IPS-18a (cell line): ENCODE data around the gene PLAAT4.
"Not testable (repeated sequence)": the region's sequence is repeated elsewhere in the genome, so short reads cannot be mapped to it uniquely, and the experiment has no call there.

Experiments used
- H3K27ac ChIP-seq: one replicate; pipeline ENCODE4 v1.5.1; 2013; ENCODE audit warnings: low read length
- H3K27me3 ChIP-seq: one replicate; pipeline ENCODE4 v1.6.1; 2013; ENCODE audit warnings: mild to moderate bottlenecking, low read length; ENCODE audit not compliant: control insufficient read depth, insufficient read depth
- H3K36me3 ChIP-seq: one replicate; pipeline ENCODE4 v1.6.1; 2013; ENCODE audit warnings: low read depth, low read length; ENCODE audit not compliant: control insufficient read depth
- H3K4me1 ChIP-seq: one replicate; pipeline ENCODE4 v1.6.1; 2013; ENCODE audit warnings: low read depth, low read length; ENCODE audit not compliant: control insufficient read depth
- H3K4me3 ChIP-seq: one replicate; pipeline ENCODE4 v1.5.1; 2013; ENCODE audit warnings: low read length
- H3K9ac ChIP-seq: one replicate; pipeline ENCODE4 v1.6.1; 2013; ENCODE audit warnings: mild to moderate bottlenecking, low read length, moderate library complexity
- H3K9me3 ChIP-seq: one replicate; pipeline ENCODE4 v1.6.1; 2013; ENCODE audit warnings: low read depth, low read length; ENCODE audit not compliant: control insufficient read depth

The PLAAT4 gene

DNA sequence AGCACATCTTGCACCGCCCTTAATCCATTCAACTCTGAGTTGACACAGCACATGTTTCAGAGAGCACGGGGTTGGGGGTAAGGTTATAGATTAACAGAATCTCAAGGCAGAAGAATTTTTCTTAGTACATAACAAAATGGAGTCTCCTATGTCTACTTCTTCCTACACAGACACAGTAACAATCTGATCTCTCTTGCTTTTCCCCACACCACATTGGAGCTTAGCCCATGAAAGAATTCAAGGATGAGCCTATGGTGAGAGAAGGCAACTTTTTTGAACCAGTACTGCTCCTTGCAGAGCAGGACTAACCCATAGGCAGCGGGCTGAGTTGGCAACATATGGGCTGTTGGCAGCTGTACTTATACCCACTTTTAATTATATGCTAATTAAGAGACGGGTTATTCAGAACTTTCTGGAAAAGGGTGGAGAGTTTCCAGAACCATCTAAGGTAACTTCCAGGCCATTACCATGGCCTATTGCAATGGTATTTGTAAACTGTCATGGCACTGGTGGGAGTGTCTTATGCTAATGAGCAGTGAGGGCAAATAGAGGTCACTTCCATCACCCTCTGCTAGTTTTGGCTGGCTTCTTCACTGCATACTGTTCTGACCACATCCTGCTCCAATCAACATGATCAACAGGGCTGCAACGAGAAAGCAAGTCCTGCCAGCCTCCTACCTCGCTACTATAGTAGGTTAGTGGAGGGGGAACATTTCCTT lies 5.4 kb upstream of the PLAAT4 start:
- Histone ChIP-seq H3K4me3 (peak overlapping the region; percentile 31), H3K4me1 (peaks cover 45% of the 10 kb centered on the region)
- not testable (repeated sequence) for H3K27ac ChIP-seq, H3K9ac ChIP-seq, H3K9me3 ChIP-seq, H3K27me3 ChIP-seq, H3K36me3 ChIP-seq

DNA sequence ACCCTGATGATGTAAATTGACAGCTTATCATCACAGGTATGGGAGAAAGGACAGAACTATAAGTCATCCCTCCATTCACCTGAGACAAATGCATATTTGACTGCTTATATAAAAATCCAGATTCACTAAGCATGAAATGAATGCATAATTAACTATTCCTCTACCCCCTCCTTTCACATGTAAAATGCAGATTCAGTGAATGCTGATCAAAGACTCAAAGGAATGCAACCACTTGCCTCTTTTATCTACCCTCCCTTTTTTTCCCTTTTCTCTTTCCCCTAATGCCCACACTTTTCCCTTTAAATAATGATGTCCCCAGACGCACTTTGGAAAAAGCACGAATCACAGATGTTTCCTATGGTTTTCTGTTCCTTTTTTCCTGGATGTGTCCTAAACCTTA lies 4.5 kb upstream of the PLAAT4 start:
- H3K36me3 ChIP-seq, result no peaks in the 10 kb centered on the region
- no peak overlapping the region for H3K9ac ChIP-seq
- no peaks in the 10 kb centered on the region for H3K9me3 ChIP-seq
- no peaks in the 10 kb centered on the region for H3K27me3 ChIP-seq
- H3K4me3 ChIP-seq, result peak overlapping the region; percentile 31
- H3K4me1 ChIP-seq, result peaks cover 45% of the 10 kb centered on the region
- no peak overlapping the region for H3K27ac ChIP-seq

- Histone ChIP-seq H3K27me3 (no peaks in the 10 kb centered on the region), H3K27ac (no peak overlapping the region), H3K9me3 (no peaks in the 10 kb centered on the region), H3K9ac (no peak overlapping the region), H3K4me1 (peaks cover 38% of the 10 kb centered on the region), H3K4me3 (no peak overlapping the region), H3K36me3 (no peaks in the 10 kb centered on the region)
These were observed 3.7 kb upstream of the PLAAT4 start for GRCh38 chr11:63532799-63533475.

GRCh38 chr11:63534076-63534475 lies 2.5 kb upstream of the PLAAT4 start:
- H3K4me3 ChIP-seq, result no peak overlapping the region
- no peak overlapping the region for H3K9ac ChIP-seq
- no peaks in the 10 kb centered on the region for H3K9me3 ChIP-seq
- H3K36me3 ChIP-seq, result no peaks in the 10 kb centered on the region
- peaks cover 34% of the 10 kb centered on the region for H3K4me1 ChIP-seq
- H3K27me3 ChIP-seq, result no peaks in the 10 kb centered on the region
- H3K27ac ChIP-seq, result no peak overlapping the region

DNA sequence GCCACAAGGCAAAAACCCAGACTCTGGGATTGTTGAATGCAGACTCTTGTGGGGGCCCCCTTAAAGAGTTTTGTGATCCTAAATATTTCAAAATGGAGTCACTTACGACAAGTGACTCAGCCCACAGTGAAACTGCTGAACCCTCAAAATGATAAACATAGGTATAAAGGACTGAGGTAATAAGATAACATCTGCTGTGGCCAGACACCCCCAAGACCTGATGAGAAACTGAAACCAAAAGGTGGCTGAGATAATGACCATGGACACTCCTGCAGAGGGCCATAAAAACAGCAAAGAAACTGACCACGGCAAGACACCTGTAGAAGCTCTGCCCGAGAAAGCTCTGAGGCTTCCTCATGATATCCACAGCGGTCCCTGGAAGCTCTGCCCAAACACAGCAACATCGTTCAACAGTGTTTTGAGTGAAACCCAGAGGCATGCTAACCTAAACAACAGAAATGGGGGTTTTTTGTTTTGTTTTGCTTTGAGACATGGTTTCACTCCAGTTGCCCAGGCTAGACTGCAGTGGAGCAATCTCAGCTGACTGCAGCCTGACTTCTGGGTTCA lies 1.6 kb upstream of the PLAAT4 start:
- Histone ChIP-seq H3K27me3 (no peaks in the 10 kb centered on the region), H3K4me3 (no peak overlapping the region), H3K27ac (no peak overlapping the region), H3K36me3 (no peaks in the 10 kb centered on the region), H3K4me1 (peaks cover 30% of the 10 kb centered on the region), H3K9me3 (no peaks in the 10 kb centered on the region), H3K9ac (no peak overlapping the region)

DNA sequence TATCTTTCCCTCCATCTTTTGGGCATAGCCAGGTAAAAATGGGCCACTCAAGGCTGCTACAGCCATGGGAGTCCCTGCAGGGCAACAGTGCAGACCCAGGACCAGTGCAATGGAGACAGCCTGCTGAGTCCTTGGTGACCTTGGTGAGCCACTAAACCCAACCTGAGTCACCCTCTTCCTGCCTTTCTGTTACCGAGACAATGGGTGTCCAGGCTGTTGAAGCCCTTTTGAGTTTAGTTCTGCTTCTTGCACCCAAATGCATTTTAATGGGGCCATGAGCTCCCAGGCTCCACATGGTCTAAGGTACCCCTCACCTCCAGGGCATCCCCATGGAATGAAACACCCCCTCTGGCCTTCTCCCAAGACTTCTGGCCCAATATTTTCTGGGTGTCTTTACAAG lies 874 bp upstream of the PLAAT4 start:
- Histone ChIP-seq H3K9ac (no peak overlapping the region), H3K36me3 (no peaks in the 10 kb centered on the region), H3K4me1 (peaks cover 27% of the 10 kb centered on the region), H3K27ac (no peak overlapping the region), H3K27me3 (no peaks in the 10 kb centered on the region), H3K4me3 (no peak overlapping the region), H3K9me3 (no peaks in the 10 kb centered on the region)

- no peak overlapping the region for H3K4me3 ChIP-seq
- no peaks in the 10 kb centered on the region for H3K9me3 ChIP-seq
- no peaks in the 10 kb centered on the region for H3K36me3 ChIP-seq
- H3K27me3 ChIP-seq, result no peaks in the 10 kb centered on the region
- H3K27ac ChIP-seq, result no peak overlapping the region
- H3K9ac ChIP-seq, result no peak overlapping the region
- H3K4me1 ChIP-seq, result peaks cover 12% of the 10 kb centered on the region
These were observed 889 bp downstream of the PLAAT4 start for GRCh38 chr11:63537293-63538101.

GRCh38 chr11:63542506-63542905 lies 5.9 kb downstream of the PLAAT4 start:
- not testable (repeated sequence) for H3K9me3 ChIP-seq, H3K4me3 ChIP-seq, H3K4me1 ChIP-seq, H3K36me3 ChIP-seq, H3K9ac ChIP-seq, H3K27me3 ChIP-seq, H3K27ac ChIP-seq

DNA sequence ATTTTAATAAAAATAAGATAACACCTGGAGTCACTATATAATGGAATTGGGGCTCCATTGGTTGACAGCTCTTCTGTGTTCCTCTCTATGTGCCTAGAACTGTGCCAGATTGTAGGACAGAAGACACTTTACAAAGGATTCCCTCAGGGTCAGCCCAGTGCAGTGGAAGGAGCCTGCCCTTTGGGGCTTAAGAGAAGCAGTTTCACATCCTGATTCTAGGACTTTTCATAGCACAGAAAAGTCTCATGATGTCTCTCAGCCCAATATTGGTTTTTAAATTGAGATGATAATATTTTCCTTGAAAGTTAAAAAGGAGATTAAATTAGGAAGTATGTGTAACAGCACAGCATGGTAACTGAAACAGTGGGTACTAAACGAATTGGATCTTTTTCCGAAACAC lies 7.1 kb downstream of the PLAAT4 start:
- H3K4me3 ChIP-seq, result no peak overlapping the region
- H3K9ac ChIP-seq, result no peak overlapping the region
- no peaks in the 10 kb centered on the region for H3K36me3 ChIP-seq
- H3K9me3 ChIP-seq, result no peaks in the 10 kb centered on the region
- no peak overlapping the region for H3K27ac ChIP-seq
- H3K27me3 ChIP-seq, result no peaks in the 10 kb centered on the region
- H3K4me1 ChIP-seq, result no peaks in the 10 kb centered on the region

- H3K9ac ChIP-seq, result no peak overlapping the region
- no peaks in the 10 kb centered on the region for H3K27me3 ChIP-seq
- no peak overlapping the region for H3K4me3 ChIP-seq
- no peak overlapping the region for H3K27ac ChIP-seq
- H3K9me3 ChIP-seq, result no peaks in the 10 kb centered on the region
- H3K4me1 ChIP-seq, result no peaks in the 10 kb centered on the region
- H3K36me3 ChIP-seq, result no peaks in the 10 kb centered on the region
These were observed 10.5 kb downstream of the PLAAT4 start for GRCh38 chr11:63547061-63547460.

DNA sequence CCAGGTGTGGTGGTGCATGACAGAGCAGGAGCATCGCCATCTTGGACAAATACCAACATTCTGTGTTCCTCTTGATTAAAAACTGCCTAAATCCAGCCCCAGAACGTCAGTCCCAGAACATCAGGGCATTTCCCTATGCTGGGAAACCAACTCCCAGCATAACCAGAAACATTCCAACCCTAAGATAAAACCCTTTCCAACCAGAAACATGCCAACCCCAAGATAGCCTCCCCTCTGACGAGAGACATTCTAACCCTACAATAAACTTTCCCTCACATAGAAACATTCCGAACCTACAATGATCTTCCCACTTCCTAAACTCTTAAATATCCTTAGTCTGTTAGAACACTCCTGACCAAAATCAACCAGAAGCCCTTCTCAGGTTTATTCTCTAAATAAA lies 11.6 kb downstream of the PLAAT4 start:
- H3K9me3 ChIP-seq, result no peaks in the 10 kb centered on the region
- no peak overlapping the region for H3K9ac ChIP-seq
- H3K27ac ChIP-seq, result no peak overlapping the region
- no peak overlapping the region for H3K4me3 ChIP-seq
- H3K27me3 ChIP-seq, result no peaks in the 10 kb centered on the region
- H3K36me3 ChIP-seq, result no peaks in the 10 kb centered on the region
- no peaks in the 10 kb centered on the region for H3K4me1 ChIP-seq
